GM15510 (cell line): ENCODE data around the gene ADIG.

Experiments
- POLR2A ChIP-seq: IDR thresholded peaks from 3 replicates; pipeline ENCODE4 v1.6.1; 2011; ENCODE audit warnings: borderline replicate concordance; ENCODE audit not compliant: insufficient read length; ENCODE audit errors: extremely low read depth

ADIG gene

DNA sequence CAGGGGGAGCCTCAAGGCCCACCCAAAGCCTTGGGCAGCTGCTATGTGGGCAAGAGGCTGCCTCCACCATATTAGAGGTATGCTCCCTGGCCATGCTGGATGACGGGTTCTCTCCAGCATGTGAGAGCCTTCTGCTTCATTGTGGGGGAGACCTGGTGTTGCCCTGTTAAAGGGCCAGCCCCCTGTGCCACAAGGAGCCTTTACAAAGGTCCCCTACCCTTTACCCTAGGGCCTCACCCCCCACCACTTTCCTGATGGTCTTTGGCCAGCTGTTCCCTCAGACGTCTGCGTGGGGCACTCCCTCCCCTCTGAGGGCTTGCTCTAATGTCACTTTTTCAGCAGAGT, 5.2 kb downstream of the ADIG start:
- no peak for TF ChIP-seq POLR2A

DNA sequence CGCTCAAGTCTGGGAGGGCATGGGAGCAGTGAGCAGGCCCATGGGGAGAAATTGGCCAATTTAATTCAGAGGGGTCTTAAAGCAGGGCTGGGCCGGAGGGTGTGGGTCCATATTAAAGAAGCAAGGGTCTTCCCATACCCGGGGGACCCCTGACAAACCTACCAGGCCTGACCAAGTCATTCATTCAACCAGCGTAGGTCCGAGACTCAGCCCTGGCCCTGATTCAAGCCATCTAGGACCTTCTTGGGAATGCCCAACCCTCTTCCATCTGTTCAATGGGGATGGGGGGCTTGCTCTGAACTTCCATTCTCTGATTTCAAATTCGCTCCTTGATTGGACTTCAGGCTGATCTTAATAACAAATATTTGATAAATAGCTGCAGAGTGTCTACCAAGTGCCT, 7.3 kb downstream of the ADIG start:
- no peak for TF ChIP-seq POLR2A

DNA sequence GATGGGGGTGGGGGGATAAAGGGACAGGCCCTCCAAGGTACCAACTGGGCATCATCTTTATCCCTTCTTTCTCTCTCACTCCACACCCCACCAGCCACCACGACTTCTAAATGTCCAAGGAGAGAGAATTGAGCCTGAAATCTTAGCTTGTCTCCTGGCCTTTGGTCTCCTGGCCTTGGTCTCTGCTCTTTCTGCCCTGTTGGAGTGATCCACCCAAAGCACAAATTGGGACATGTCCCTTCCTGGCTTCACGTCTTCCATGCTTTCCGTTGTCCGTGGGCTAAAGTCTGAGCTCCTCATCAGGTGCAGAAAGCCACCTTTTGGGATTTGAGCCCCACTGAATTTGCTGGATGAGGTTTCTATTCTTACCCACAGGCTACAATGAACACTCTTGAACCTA, 8.4 kb downstream of the ADIG start:
- no peak for TF ChIP-seq POLR2A

DNA sequence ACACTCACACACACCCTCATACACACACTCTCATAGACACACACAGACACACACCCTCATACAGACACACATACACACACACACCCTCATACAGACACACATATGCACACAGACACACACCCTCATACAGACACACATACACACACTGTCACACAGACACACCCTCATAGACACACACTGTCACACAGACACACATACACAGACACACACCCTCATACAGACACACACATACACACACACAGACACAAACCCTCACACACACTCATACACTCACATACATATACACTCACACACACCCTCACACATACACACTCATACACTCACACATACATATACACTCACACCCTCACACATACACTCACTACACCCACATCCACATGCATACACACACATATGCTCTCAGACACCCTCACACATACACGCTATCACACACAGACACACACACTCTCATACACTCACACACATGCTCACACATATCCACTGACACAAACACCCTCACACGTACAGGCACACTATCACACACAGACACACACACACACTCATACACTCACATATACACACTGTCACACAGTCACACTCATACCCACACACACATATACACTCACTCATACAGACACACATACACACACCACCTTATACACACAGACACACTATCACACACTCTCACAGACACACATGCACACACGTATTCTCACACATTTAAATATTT, 9.1 kb downstream of the ADIG start:
- no peak for TF ChIP-seq POLR2A

DNA sequence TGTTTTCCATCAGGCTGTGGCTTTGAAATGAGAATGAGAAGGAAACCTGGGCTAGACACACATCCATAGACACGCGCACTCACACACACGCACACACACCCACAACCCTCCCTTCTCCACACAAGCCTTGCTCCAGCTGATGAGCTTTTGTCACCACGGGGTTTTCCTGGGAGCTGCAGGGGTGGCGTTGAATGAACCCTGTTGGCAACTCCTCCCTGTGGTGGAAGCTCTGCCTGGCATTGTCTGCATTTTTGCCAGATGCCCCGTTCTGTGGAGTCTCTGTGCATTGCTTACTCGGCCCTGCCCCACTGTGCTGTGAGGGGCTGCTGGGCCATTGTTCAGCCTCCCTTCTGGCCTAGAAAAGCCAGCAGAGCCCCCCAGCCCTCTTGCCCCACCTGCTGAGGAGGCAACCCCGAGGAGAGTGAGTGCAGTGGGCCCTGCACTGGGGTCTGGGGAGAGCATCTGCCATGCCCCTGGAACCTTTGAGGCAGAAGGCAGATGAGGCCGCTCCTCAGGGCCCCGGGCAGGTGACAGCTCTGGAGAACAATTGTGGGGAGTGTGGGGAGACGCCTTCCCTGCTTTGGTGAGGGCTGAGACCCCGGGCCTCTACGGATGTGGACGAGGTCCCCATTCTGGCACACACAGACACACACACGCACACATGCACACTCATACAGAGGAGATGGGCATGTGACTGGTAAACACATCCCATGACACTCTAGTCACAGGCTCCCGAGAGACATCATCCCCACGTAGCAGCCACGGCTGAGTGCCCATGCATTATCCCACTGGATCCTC, 9.9 kb downstream of the ADIG start:
- no peak for TF ChIP-seq POLR2A

DNA sequence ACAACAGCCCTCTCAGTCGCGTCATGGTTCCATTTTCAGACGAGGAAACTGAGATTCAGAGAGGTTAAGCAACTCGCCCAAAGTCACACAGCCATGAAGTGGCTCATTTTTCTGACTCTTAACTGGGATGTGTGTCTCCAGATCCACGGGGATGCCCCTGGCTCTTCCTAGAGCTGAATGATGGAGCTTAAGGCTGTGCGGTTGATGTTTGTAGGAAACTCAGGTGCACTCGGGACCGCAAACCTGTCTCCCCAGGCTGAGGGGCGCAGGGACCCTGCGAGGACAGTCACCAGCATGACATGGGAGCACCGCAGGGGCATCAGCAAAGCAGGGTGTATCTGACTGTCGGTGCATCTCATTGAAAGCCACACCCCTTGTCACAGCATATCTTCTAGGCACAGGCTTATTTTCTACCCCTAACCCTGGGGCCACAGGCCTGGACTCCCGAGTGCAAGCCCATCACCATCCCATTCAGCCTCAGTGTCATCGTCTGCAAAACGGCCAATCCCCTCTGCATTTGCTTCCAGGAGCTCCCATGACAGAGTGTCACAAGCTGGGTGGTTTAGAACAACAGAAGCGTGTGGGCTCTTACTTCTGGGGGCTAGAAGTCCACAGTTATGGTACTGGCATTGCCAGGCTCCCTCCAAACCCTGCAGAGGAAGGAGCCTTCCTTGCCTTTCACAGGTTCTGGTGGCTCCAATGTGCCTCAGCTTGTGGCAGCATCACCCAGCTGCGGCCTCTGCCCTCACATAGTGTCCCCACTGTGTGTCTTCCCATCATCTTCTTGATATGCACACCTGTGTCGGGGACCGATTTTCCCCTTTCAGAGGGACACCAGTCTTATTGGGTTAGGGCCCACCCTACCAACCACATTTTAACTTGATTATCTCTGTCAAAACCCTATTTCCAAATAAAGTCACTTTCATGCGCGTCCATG, 10.7 kb downstream of the ADIG start:
- no peak for TF ChIP-seq POLR2A

DNA sequence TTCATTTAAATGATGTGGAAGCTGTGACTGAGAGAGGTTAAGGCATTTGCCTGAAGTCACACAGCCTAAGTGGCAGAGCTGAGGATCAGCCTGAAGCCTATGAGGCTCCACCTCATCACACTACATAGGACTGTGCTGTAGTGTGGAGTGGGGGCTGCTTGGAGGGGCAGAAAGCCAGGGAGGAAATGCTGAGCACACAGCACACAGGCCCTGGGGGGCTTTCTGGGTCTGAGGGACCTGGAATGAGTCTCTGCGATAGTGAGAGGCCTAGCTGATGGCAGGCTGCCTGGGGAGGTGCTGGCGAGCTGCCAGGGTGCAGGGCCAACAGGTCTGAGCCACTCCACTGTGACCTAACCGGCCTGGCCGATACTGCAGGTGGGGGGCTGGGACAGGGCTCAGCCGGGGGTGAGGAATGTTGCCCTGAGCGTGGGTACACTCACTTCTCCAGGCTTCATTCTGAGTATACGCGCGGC, 18.4 kb downstream of the ADIG start:
- no peak for TF ChIP-seq POLR2A

DNA sequence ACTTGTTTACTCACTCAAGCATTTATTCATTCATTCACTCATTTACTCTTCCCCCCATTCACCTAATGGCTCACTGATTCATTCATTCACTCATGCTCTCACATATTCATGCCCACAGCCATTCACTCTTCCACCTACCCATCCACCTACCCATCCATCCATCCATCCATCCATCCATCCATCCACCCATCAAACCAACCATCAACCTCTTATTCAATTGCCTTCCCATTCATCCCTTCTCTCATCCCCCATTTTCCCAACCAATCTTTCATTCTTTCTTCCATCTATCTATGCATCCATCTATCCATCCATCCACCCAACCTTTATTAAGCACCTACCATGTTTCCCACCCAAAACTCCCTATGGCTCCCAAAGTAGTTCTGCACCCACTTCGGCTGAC, 19.1 kb downstream of the ADIG start:
- TF ChIP-seq POLR2A: no peak

DNA sequence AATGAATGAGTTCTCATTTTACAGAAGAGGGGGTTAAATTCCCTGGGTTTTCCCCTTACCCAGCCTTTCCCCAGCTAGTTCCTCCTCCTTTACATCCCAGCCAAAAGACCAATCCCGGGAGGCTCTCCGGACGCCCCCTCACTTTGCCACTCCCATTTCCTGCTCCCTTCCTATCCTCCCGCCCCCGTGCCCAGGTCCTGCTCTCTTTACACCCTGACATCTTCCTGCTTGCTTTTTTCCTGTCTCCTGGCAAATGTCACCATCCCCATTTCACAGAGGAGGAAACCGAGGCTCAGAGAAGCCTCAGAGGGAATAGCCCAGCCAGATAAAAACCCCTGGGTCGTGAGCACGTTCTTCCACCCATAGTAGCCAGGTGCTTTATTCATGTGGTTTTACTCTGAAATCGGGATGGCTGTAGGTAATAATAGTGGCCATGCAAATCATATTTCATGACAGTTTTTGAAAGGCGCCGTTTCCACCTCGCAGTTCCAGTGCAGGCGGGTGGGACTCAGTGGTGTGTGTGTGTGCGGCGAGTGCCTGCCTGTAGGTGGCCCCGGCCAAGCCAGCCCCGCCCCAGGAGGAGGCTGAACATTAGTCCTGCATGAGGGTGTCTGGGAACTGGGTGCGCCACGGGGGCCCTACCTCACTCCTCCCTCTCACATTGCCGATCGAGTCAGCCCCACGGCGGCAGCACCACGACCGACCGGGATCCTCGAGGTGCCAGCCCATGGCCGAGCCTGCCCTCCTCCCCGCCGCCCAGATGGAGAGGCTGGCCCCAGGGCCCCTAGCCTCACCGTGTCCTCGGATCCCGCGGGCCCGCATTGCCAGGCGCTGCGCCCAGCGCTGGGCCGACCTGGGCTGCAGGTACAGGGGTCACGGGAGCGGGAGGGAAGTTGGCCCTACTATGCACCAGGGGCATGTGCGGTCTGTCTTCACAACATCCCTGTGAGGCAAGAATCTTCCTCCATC, 20.5 kb downstream of the ADIG start, which contains the start of gene ARHGAP40:
ARHGAP40 (plus strand) TSS at position 594 of the 969 bp plus-strand sequence.
- no peak for TF ChIP-seq POLR2A

DNA sequence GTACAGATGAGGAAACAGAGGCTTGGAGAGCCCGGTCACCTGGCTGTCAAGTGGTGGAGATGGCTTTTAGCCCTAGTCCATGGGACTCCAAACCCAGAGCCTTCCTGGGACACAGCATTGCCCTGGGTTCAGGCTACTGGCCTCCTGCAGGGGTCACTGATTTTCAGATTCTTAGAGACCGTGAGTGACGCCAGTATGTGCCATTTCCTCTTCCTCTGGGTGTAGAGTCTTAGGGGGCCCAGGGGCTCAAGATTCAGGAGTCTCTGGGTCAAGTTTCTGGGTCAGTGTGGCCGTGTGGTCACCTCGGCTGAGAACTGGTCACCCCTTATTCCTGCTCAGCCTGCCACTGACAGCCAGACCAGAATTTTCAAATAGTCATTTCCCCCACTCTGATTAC, 21.2 kb downstream of the ADIG start:
- no peak for TF ChIP-seq POLR2A

DNA sequence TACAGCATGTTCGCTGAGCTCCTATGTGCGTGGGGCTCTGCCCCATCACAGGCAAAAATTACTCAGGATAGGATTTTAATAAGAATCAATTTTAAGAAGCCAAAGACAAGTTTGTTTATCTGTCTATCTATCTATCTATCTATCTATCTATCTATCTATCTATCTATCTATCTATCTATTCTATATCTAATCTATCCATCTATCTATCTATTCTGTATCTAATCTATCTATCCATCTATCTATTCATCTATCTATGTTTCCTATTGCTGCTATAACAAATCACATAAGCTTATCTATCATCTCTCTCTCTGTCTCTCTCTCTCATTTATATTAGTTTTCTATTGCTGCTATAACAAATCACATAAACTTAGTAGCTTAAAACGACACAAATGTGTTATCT, 22.3 kb downstream of the ADIG start:
- no peak for TF ChIP-seq POLR2A

DNA sequence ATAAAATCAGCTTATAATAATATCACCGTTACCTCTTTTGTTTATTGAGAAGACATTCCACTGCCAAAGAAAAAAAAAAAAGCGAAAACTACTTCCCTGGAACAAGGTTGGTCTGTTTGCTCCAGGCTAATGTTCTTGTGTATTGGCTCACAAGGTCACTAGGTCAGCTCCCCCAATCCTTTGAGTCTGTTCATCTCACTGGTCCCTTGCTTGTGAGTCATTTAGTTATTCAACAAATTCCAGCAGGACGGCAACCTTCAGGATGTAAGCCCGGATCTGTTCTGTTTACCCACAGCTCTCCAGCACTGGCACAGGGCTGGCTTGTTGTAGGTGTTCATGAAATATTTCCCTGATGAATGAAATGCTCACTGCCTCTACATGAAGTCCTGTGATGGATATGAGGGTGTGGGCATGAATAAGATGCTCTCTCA, 23.9 kb downstream of the ADIG start:
- no peak for TF ChIP-seq POLR2A

DNA sequence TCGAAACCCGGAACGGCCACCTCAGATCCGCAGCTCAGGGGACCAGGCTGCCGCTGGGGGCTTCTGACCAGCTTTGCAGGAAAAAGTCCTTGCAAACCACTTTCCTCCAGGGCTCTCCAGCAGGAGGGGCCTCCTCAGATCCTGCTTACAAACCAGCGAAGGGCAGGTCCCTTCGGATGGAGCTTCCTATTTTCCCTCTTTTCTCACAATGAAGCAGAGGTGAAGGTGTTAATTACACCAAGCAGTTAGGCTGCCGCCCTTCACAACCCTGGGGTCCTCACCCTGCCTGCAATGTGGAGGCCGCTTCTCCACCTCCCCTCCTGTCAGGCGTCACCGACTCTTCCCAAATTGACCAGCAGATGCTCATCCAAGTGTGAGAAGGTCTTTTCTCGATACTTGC, 26.4 kb downstream of the ADIG start:
- no peak for TF ChIP-seq POLR2A

DNA sequence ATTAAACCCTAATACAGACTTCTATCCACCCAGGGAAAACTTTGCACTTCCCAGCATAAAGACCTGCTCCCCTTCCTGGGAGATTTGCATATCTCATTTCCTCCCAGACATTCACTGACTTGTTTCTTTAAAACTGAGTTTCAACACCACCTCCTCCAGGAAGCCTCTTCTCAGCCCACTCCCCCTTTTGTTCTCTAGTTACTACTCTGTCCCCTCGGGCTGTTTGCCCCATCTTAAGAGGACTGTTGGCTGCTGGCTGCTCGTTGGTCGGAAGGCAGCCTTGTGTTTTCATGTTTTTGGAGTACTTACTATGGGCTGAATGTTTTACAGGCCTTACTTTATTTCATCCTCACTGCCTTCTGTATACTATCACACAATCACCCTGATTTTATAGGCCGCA, 27.2 kb downstream of the ADIG start:
- no peak for TF ChIP-seq POLR2A
